H9 (cell line): ENCODE results near the gene RNF41. TPM values are rescaled to one million over a fixed set of nuclear protein-coding genes. Genes with fewer than 3 reads are reported as not detected.

Source experiments
- DNase-seq: peaks from one replicate; pipeline ENCODE4 v3.0.0-alpha.2; 2017
- H2AFZ ChIP-seq: one replicate; pipeline ENCODE4 v1.6.1; 2013; ENCODE audit warnings: mild to moderate bottlenecking, low read length, control low read depth, moderate library complexity
- H2AK5ac ChIP-seq: 2 replicates; pipeline ENCODE4 v1.6.1; 2013; ENCODE audit warnings: low read length, control low read depth, mixed read lengths; ENCODE audit not compliant: insufficient read length
- H2BK120ac ChIP-seq: one replicate; pipeline ENCODE4 v1.6.1; 2013; ENCODE audit warnings: low read depth, mild to moderate bottlenecking, low read length, control low read depth, inconsistent platforms; ENCODE audit not compliant: poor library complexity, severe bottlenecking
- H2BK12ac ChIP-seq: 2 replicates; pipeline ENCODE4 v1.6.1; 2013; ENCODE audit warnings: low read length, control low read depth, mixed read lengths, low read depth; ENCODE audit not compliant: insufficient read length
- H2BK15ac ChIP-seq: 2 replicates; pipeline ENCODE4 v1.6.1; 2013; ENCODE audit warnings: low read depth, low read length, control low read depth
- H2BK20ac ChIP-seq: one replicate; pipeline ENCODE4 v1.6.1; 2013; ENCODE audit warnings: low read depth, mild to moderate bottlenecking, low read length, control low read depth, inconsistent platforms; ENCODE audit not compliant: poor library complexity, severe bottlenecking
- H2BK5ac ChIP-seq: 2 replicates; pipeline ENCODE4 v1.6.1; 2013; ENCODE audit warnings: low read length, control low read depth, mixed read lengths; ENCODE audit not compliant: insufficient read length
- H3K14ac ChIP-seq: 2 replicates; pipeline ENCODE4 v1.6.1; 2013; ENCODE audit warnings: low read length, control low read depth; ENCODE audit not compliant: insufficient read depth
- H3K18ac ChIP-seq: 2 replicates; pipeline ENCODE4 v1.6.1; 2013; ENCODE audit warnings: low read depth, mild to moderate bottlenecking, mixed read lengths, low read length, control low read depth; ENCODE audit not compliant: insufficient read length
- H3K23ac ChIP-seq: 2 replicates; pipeline ENCODE4 v1.6.1; 2013; ENCODE audit warnings: low read length, control low read depth, mixed read lengths, low read depth; ENCODE audit not compliant: insufficient read length
- H3K23me2 ChIP-seq: 2 replicates; pipeline ENCODE4 v1.6.1; 2013; ENCODE audit warnings: low read depth, mild to moderate bottlenecking, mixed read lengths, low read length, control low read depth; ENCODE audit not compliant: insufficient read length, poor library complexity, severe bottlenecking
- H3K27ac ChIP-seq: 2 replicates; pipeline ENCODE4 v1.5.1; 2013; ENCODE audit warnings: low read length, control low read depth, mixed read lengths, low read depth; ENCODE audit not compliant: insufficient read length
- H3K27me3 ChIP-seq: 2 replicates; pipeline ENCODE4 v1.6.1; 2013; ENCODE audit warnings: low read length, control low read depth, inconsistent platforms; ENCODE audit not compliant: insufficient read depth
- H3K4ac ChIP-seq: 2 replicates; pipeline ENCODE4 v1.6.1; 2013; ENCODE audit warnings: low read depth, mild to moderate bottlenecking, control low read depth, inconsistent platforms, low read length, moderate library complexity
- H3K4me1 ChIP-seq: 2 replicates; pipeline ENCODE4 v1.6.1; 2013; ENCODE audit warnings: low read length, control low read depth, inconsistent platforms; ENCODE audit not compliant: insufficient read depth
- H3K4me2 ChIP-seq: 2 replicates; pipeline ENCODE4 v1.6.1; 2013; ENCODE audit warnings: low read length, control low read depth, mixed read lengths; ENCODE audit not compliant: insufficient read length, insufficient read depth
- H3K56ac ChIP-seq: 2 replicates; pipeline ENCODE4 v1.6.1; 2013; ENCODE audit warnings: low read depth, mild to moderate bottlenecking, mixed read lengths, low read length, control low read depth; ENCODE audit not compliant: insufficient read length
- H3K79me1 ChIP-seq: 2 replicates; pipeline ENCODE4 v1.6.1; 2013; ENCODE audit warnings: low read depth, mild to moderate bottlenecking, moderate library complexity, low read length, control low read depth, inconsistent platforms; ENCODE audit not compliant: insufficient read depth, poor library complexity, severe bottlenecking
- H3K79me2 ChIP-seq: 2 replicates; pipeline ENCODE4 v1.6.1; 2013; ENCODE audit warnings: low read length, control low read depth, inconsistent platforms; ENCODE audit not compliant: insufficient read depth
- H3K9ac ChIP-seq: 2 replicates; pipeline ENCODE4 v1.6.1; 2013; ENCODE audit warnings: low read length, control low read depth, mixed read lengths; ENCODE audit not compliant: insufficient read length; ENCODE audit errors: extremely low read depth
- H3K9me3 ChIP-seq: one replicate; pipeline ENCODE4 v1.6.1; 2013; ENCODE audit warnings: low read depth, low read length, inconsistent platforms; ENCODE audit not compliant: control insufficient read depth
- H3T11ph ChIP-seq: one replicate; pipeline ENCODE4 v1.6.1; 2013; ENCODE audit warnings: mild to moderate bottlenecking, low read length, control low read depth, inconsistent platforms
- H4K20me1 ChIP-seq: one replicate; pipeline ENCODE4 v1.6.1; 2013; ENCODE audit not compliant: control insufficient read depth, insufficient read length, insufficient read depth
- H4K5ac ChIP-seq: 2 replicates; pipeline ENCODE4 v1.6.1; 2013; ENCODE audit warnings: low read depth, mild to moderate bottlenecking, mixed read lengths, low read length, control low read depth; ENCODE audit not compliant: insufficient read length
- H4K8ac ChIP-seq: replicated peaks from 2 replicates; pipeline ENCODE4 v1.6.1; 2013; ENCODE audit warnings: low read length, control low read depth, mixed read lengths, low read depth; ENCODE audit not compliant: insufficient read length
- H4K91ac ChIP-seq: 2 replicates; pipeline ENCODE4 v1.6.1; 2013; ENCODE audit warnings: low read depth, mild to moderate bottlenecking, moderate library complexity, mixed read lengths, low read length, control low read depth; ENCODE audit not compliant: insufficient read length
- H3K27ac Mint-ChIP-seq, 3 experiments: 2 replicates in 2 of 3; 3 replicates in 1 of 3; pipeline ENCODE4 v1.8.0; 2020 to 2021; ENCODE audit warnings: mixed read lengths in 3 of 3, mild to moderate bottlenecking in 1 of 3, moderate library complexity in 1 of 3
- H3K27me3 Mint-ChIP-seq: 2 replicates; pipeline ENCODE4 v1.8.0; 2021; ENCODE audit warnings: low read depth, mild to moderate bottlenecking, moderate library complexity, mixed read lengths
- H3K36me3 Mint-ChIP-seq, 3 experiments: 2 replicates in 2 of 3; 3 replicates in 1 of 3; pipeline ENCODE4 v1.8.0; 2020 to 2021; ENCODE audit warnings: low read depth in 3 of 3, mixed read lengths in 3 of 3; ENCODE audit not compliant: insufficient read depth in 1 of 3
- H3K4me1 Mint-ChIP-seq, 2 experiments: 2 replicates each; pipeline ENCODE4 v1.8.0; 2020; ENCODE audit warnings: mixed read lengths in 2 of 2
- H3K4me3 Mint-ChIP-seq, 2 experiments: 2 replicates in 1 of 2; 3 replicates in 1 of 2; pipeline ENCODE4 v1.8.0; 2020 to 2021; ENCODE audit warnings: mild to moderate bottlenecking in 2 of 2, mixed read lengths in 2 of 2, moderate library complexity in 1 of 2
- H3K9me3 Mint-ChIP-seq, 2 experiments: 2 replicates in 1 of 2; 3 replicates in 1 of 2; pipeline ENCODE4 v1.8.0; 2020; ENCODE audit warnings: mild to moderate bottlenecking in 2 of 2, mixed read lengths in 2 of 2, moderate library complexity in 1 of 2
- WGBS: extraction: QIAGEN DNeasy Blood & Tissue Kit; methylation state at CpG from one replicate; pipeline ENCODE4 v1.1.7; 2013; ENCODE audit warnings: missing lambda C conversion rate, low lambda C conversion rate, mixed read lengths; ENCODE audit not compliant: insufficient read length; ENCODE audit errors: extremely low coverage; 5-methylcytosine and 5-hydroxymethylcytosine counted together
- total RNA-seq: library from RNA; stranded (reverse); gene quantifications from 2 replicates; pipeline ENCODE4 v1.2.1, GENCODE V29; 2021
- TF ChIP-seq, protein P1 (sequence below): fragments of 200-600 bp; sonication (generic); conservative IDR thresholded peaks from 3 replicates; pipeline ENCODE4 v1.8.0; 2021; ENCODE audit warnings: antibody characterized with exemption, mild to moderate bottlenecking

Gene RNF41
- total RNA-seq, 1 experiment from 2014 or later, result 60.8 TPM

DNA sequence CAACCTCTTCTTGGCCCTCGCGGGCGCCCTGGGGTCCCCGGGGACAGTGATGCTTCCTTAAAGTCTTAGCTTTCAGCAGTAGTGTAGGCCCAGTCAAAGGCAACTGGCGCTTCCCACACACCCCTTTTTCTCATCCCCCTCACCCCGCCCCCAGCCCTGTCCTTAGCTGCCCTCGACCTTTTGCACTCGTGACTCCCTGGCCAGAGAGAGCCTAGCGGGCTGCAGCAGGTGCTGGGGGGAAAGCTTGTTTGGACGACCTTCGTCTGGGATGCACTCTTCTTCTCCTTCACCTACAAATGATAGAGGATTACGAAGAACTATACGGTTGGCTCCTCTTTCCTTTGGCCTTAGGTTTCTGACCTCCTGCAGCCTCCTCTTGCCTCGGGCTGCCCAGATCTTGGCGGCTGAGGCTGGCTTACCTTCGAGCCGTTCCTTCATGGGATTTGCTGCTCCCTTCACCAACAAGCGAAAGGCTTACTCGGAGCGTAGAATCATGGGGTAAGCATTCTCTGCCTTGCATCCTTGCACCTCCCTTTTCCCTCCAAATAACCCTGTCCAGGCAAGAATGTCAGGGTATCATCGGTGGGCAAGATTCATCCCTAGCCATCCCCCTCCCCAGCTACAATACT lies 45.8 kb upstream of the RNF41 start:
- TF ChIP-seq, protein P1, sequence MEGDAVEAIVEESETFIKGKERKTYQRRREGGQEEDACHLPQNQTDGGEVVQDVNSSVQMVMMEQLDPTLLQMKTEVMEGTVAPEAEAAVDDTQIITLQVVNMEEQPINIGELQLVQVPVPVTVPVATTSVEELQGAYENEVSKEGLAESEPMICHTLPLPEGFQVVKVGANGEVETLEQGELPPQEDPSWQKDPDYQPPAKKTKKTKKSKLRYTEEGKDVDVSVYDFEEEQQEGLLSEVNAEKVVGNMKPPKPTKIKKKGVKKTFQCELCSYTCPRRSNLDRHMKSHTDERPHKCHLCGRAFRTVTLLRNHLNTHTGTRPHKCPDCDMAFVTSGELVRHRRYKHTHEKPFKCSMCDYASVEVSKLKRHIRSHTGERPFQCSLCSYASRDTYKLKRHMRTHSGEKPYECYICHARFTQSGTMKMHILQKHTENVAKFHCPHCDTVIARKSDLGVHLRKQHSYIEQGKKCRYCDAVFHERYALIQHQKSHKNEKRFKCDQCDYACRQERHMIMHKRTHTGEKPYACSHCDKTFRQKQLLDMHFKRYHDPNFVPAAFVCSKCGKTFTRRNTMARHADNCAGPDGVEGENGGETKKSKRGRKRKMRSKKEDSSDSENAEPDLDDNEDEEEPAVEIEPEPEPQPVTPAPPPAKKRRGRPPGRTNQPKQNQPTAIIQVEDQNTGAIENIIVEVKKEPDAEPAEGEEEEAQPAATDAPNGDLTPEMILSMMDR, result no peak
- H3K27ac Mint-ChIP-seq, result peak overlapping the region in 2 of 3 experiments; percentile 28 to 59; a peak in 2 of 7 replicates
- Histone ChIP-seq H3K79me2 (no peaks in the 10 kb centered on the region), H3K9me3 (no peaks in the 10 kb centered on the region), H3K14ac (no peak overlapping the region), H3K56ac (no peak overlapping the region), H4K20me1 (no peaks in the 10 kb centered on the region), H3K79me1 (no peaks in the 10 kb centered on the region), H3K27me3 (no peaks in the 10 kb centered on the region), H2BK120ac (no peak overlapping the region), H3K23ac (no peak overlapping the region), H3T11ph (no peak overlapping the region), H4K8ac (no peak overlapping the region), H2BK20ac (no peak overlapping the region), H2BK15ac (no peak overlapping the region), H3K4me2 (peak overlapping the region; percentile 66), H3K9ac (peak overlapping the region; percentile 18), H2BK5ac (no peak overlapping the region), H3K27ac (no peak overlapping the region), H2AK5ac (no peak overlapping the region), H3K23me2 (peaks cover 3% of the 10 kb centered on the region), H3K18ac (no peak overlapping the region), H3K4me1 (no peaks in the 10 kb centered on the region), H3K4ac (no peak overlapping the region), H4K5ac (no peak overlapping the region), H2BK12ac (no peak overlapping the region), H4K91ac (no peak overlapping the region), H2AFZ (no peak overlapping the region)
- DNase-seq, result peak; percentile 58
- H3K36me3 Mint-ChIP-seq, result peaks cover 19 to 38% (median 29%) of the 10 kb centered on the region in 3 experiments; a peak in 6 of 7 replicates
- H3K4me1 Mint-ChIP-seq, result peaks cover 11 to 15% of the 10 kb centered on the region in 2 experiments
- H3K27me3 Mint-ChIP-seq, result no peaks in the 10 kb centered on the region
- no CpG with 5 or more reads among the region's 21 CpGs for WGBS
- H3K4me3 Mint-ChIP-seq, result peak overlapping the region; percentile 85 to 89
- H3K9me3 Mint-ChIP-seq, result no peaks in the 10 kb centered on the region; a peak in 1 of 5 replicates
